CD4-positive, alpha-beta T cell (primary cell): ENCODE measurements around the gene CCDC152. TPM values are rescaled to one million over a fixed set of nuclear protein-coding genes. Genes with fewer than 3 reads are reported as not detected.

Experiments
- ATAC-seq: fragments of 200-7000 bp; cut with Tn5 transposase; one replicate; pipeline ENCODE4 v1.10.0; 2022; ENCODE audit warnings: mild to moderate bottlenecking; ENCODE audit not compliant: poor library complexity
- CTCF ChIA-PET: fragments of 350-600 bp; sonication (Branson Sonifier 250); formaldehyde crosslinking; loops from one replicate; lab custom pipeline; 2021; ENCODE audit warnings: antibody characterized with exemption, inconsistent platforms; lab: Charles Lee
- POLR2A ChIA-PET: fragments of 350-600 bp; sonication (Branson Sonifier 250); formaldehyde crosslinking; loops from one replicate; lab custom pipeline; 2021; ENCODE audit warnings: antibody characterized with exemption, inconsistent platforms; lab: Charles Lee
- DNase-seq, 14 experiments: peaks; one replicate each; pipeline ENCODE4 v3.0.0-alpha.2; 2013 to 2020; ENCODE audit warnings: mixed read lengths in 2 of 14
- H3K27ac ChIP-seq, 2 donors: one replicate each; pipeline versions ENCODE4 v1.5.1 to v1.7.0; 2013; ENCODE audit warnings: low read length in 2 of 2, low read depth in 1 of 2, mild to moderate bottlenecking in 1 of 2
- H3K27me3 ChIP-seq, 2 experiments: 1 replicate in 1 of 2; 2 replicates in 1 of 2; pipeline versions ENCODE4 v1.6.1 to v1.7.0; 2013; ENCODE audit warnings: low read length in 2 of 2, control low read depth in 1 of 2, mild to moderate bottlenecking in 1 of 2, moderate library complexity in 1 of 2; ENCODE audit not compliant: insufficient read depth in 2 of 2, control insufficient read depth in 1 of 2
- H3K36me3 ChIP-seq: one replicate; pipeline ENCODE4 v1.6.1; 2013; ENCODE audit warnings: low read length, control low read depth; ENCODE audit not compliant: insufficient read depth
- H3K4me1 ChIP-seq: one replicate; pipeline ENCODE4 v1.6.1; 2013; ENCODE audit warnings: low read length, control low read depth; ENCODE audit not compliant: insufficient read depth
- H3K4me3 ChIP-seq: one replicate; pipeline ENCODE4 v1.5.1; 2013; ENCODE audit warnings: mild to moderate bottlenecking, low read length, moderate library complexity
- H3K9me3 ChIP-seq, 2 experiments: 1 replicate in 1 of 2; 2 replicates in 1 of 2; pipeline versions ENCODE4 v1.6.1 to v1.7.0; 2013; ENCODE audit warnings: low read length in 2 of 2, mild to moderate bottlenecking in 2 of 2, control low read depth in 1 of 2, moderate library complexity in 1 of 2; ENCODE audit not compliant: control insufficient read depth in 1 of 2, insufficient read depth in 1 of 2
- H3K27ac Mint-ChIP-seq: one replicate; pipeline ENCODE4 v1.8.0; 2020; ENCODE audit warnings: mixed read lengths
- H3K27me3 Mint-ChIP-seq: one replicate; pipeline ENCODE4 v1.8.0; 2021; ENCODE audit warnings: mixed read lengths
- H3K36me3 Mint-ChIP-seq: one replicate; pipeline ENCODE4 v1.8.0; 2021; ENCODE audit warnings: low read depth, mixed read lengths
- H3K4me1 Mint-ChIP-seq: one replicate; pipeline ENCODE4 v1.8.0; 2021; ENCODE audit warnings: low read depth, mixed read lengths
- H3K4me3 Mint-ChIP-seq: one replicate; pipeline ENCODE4 v1.8.0; 2020; ENCODE audit warnings: mild to moderate bottlenecking, mixed read lengths
- H3K9me3 Mint-ChIP-seq: one replicate; pipeline ENCODE4 v1.8.0; 2020; ENCODE audit warnings: mixed read lengths
- CTCF ChIP-seq: fragments of 200-600 bp; IDR thresholded peaks from one replicate; pipeline ENCODE4 v1.8.0; 2022; ENCODE audit warnings: antibody characterized with exemption, mild to moderate bottlenecking
- intact Hi-C, 2 experiments: fragments of 100-400 bp; cut with DNase I in 1 of 2; cut with micrococcal nuclease in 1 of 2; formaldehyde crosslinking; loops; one replicate each; pipeline versions ENCODE4 v1.15.1 to v1.9.0; 2023 to 2025; cut with DNase I, micrococcal nuclease
- total RNA-seq, 174 experiments: library from RNA in 2 of 174; stranded (reverse) in 2 of 174; gene quantifications; one replicate each; pipeline ENCODE4 v1.2.3 and lab custom pipeline; 2021 to 2026

The CCDC152 gene
- total RNA-seq, 2 experiments from 2014 or later: 1.2 to 1.6 TPM

- no peak overlapping the region for H3K4me3 ChIP-seq
- intact Hi-C loops: loop anchor here (10.0 kb wide), 3 partner anchors 177 to 757 kb away; no protein-coding TSS in a partner anchor
- ChIA-PET POLR2A (no interaction called here), CTCF (no interaction called here)
- no peak for DNase-seq
- peaks cover 30% of the 10 kb centered on the region for H3K36me3 Mint-ChIP-seq
- no peaks in the 10 kb centered on the region for H3K27me3 ChIP-seq
- H3K36me3 ChIP-seq: peaks cover 3% of the 10 kb centered on the region
- H3K27ac Mint-ChIP-seq: no peak overlapping the region
- H3K9me3 ChIP-seq: no peaks in the 10 kb centered on the region
- ATAC-seq: no peak
- no peak overlapping the region for H3K27ac ChIP-seq
- H3K4me1 Mint-ChIP-seq: peaks cover 10% of the 10 kb centered on the region
- peaks cover 24% of the 10 kb centered on the region for H3K27me3 Mint-ChIP-seq
- H3K4me3 Mint-ChIP-seq: no peak overlapping the region
- H3K4me1 ChIP-seq: no peaks in the 10 kb centered on the region
- no peak for TF ChIP-seq CTCF
- no peaks in the 10 kb centered on the region for H3K9me3 Mint-ChIP-seq
These were observed 5.2 kb downstream of the CCDC152 start for GRCh38 chr5:42761791-42762190.

GRCh38 chr5:42767491-42768105 is 11.0 kb downstream of the CCDC152 start:
- no peaks in the 10 kb centered on the region for H3K4me1 Mint-ChIP-seq
- H3K27ac Mint-ChIP-seq: no peak overlapping the region
- H3K9me3 Mint-ChIP-seq: no peaks in the 10 kb centered on the region
- Histone ChIP-seq H3K36me3 (no peaks in the 10 kb centered on the region), H3K27ac (no peak overlapping the region), H3K9me3 (no peaks in the 10 kb centered on the region), H3K4me3 (no peak overlapping the region), H3K4me1 (no peaks in the 10 kb centered on the region), H3K27me3 (no peaks in the 10 kb centered on the region)
- peaks cover 34% of the 10 kb centered on the region for H3K36me3 Mint-ChIP-seq
- ChIA-PET CTCF (no interaction called here), POLR2A (no interaction called here)
- intact Hi-C loops: loop anchor here (1.0 to 10.0 kb wide), 6 partner anchors 183 to 911 kb away; no protein-coding TSS in a partner anchor
- H3K27me3 Mint-ChIP-seq: peaks cover 5% of the 10 kb centered on the region
- ATAC-seq: no peak
- DNase-seq: peak in 3 of 14 experiments; percentile 38 to 49 (median 44)
- no peak overlapping the region for H3K4me3 Mint-ChIP-seq
- TF ChIP-seq CTCF: peak; percentile 70

- H3K4me1 Mint-ChIP-seq: no peaks in the 10 kb centered on the region
- Histone ChIP-seq H3K27me3 (no peaks in the 10 kb centered on the region), H3K27ac (no peak overlapping the region), H3K9me3 (no peaks in the 10 kb centered on the region), H3K4me3 (no peak overlapping the region), H3K36me3 (no peaks in the 10 kb centered on the region), H3K4me1 (no peaks in the 10 kb centered on the region)
- POLR2A ChIA-PET: no interaction called here
- no peaks in the 10 kb centered on the region for H3K9me3 Mint-ChIP-seq
- H3K4me3 Mint-ChIP-seq: no peak overlapping the region
- CTCF ChIA-PET: no interaction called here
- no peak for TF ChIP-seq CTCF
- ATAC-seq (no peak), DNase-seq (no peak)
- H3K27me3 Mint-ChIP-seq: peaks cover 9% of the 10 kb centered on the region
- intact Hi-C loops: loop anchor here (5.0 to 10.0 kb wide), 5 partner anchors 183 to 911 kb away; no protein-coding TSS in a partner anchor
- H3K27ac Mint-ChIP-seq: no peak overlapping the region
- H3K36me3 Mint-ChIP-seq: peaks cover 33% of the 10 kb centered on the region
These were observed 11.5 kb downstream of the CCDC152 start for GRCh38 chr5:42768106-42768504.
